ENCODE measurements around the gene NFIL3. TPM values are rescaled to one million over a fixed set of nuclear protein-coding genes. Genes with fewer than 3 reads are reported as not detected.

The NFIL3 gene
- total RNA-seq, 1 donor from 2014 or later: 25.7 TPM

- ATAC-seq: peak; percentile 79 to 92
- no peak for DNase-seq
- peaks cover 10% of the 10 kb centered on the region for H3K4me1 ChIP-seq
- no peak overlapping the region for H3K4me3 ChIP-seq
- H3K27ac ChIP-seq: no peak overlapping the region
- H3K9me3 ChIP-seq: no peaks in the 10 kb centered on the region
- TF ChIP-seq, protein P1, sequence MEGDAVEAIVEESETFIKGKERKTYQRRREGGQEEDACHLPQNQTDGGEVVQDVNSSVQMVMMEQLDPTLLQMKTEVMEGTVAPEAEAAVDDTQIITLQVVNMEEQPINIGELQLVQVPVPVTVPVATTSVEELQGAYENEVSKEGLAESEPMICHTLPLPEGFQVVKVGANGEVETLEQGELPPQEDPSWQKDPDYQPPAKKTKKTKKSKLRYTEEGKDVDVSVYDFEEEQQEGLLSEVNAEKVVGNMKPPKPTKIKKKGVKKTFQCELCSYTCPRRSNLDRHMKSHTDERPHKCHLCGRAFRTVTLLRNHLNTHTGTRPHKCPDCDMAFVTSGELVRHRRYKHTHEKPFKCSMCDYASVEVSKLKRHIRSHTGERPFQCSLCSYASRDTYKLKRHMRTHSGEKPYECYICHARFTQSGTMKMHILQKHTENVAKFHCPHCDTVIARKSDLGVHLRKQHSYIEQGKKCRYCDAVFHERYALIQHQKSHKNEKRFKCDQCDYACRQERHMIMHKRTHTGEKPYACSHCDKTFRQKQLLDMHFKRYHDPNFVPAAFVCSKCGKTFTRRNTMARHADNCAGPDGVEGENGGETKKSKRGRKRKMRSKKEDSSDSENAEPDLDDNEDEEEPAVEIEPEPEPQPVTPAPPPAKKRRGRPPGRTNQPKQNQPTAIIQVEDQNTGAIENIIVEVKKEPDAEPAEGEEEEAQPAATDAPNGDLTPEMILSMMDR (IDR thresholded peaks at IDR 0.05): peak; percentile 54
- no peaks in the 10 kb centered on the region for H3K36me3 ChIP-seq
- no peaks in the 10 kb centered on the region for H3K27me3 ChIP-seq (ENCODE audit: low read depth)
- intact Hi-C loops (cut with DNase I): no loop called here
These were observed 9.5 kb upstream of the NFIL3 start for GRCh38 chr9:91433180-91433579.

GRCh38 chr9:91431485-91431884 is 7.9 kb upstream of the NFIL3 start:
- TF ChIP-seq, protein P1 (IDR thresholded peaks at IDR 0.05): no peak
- no peak overlapping the region for H3K27ac ChIP-seq
- no peaks in the 10 kb centered on the region for H3K36me3 ChIP-seq
- intact Hi-C loops (cut with DNase I): no loop called here
- no peaks in the 10 kb centered on the region for H3K27me3 ChIP-seq (ENCODE audit: low read depth)
- H3K4me1 ChIP-seq: peaks cover 21% of the 10 kb centered on the region
- no peak for DNase-seq
- H3K4me3 ChIP-seq: no peak overlapping the region
- no peaks in the 10 kb centered on the region for H3K9me3 ChIP-seq
- no peak for ATAC-seq

GRCh38 chr9:91429501-91429900 is 5.9 kb upstream of the NFIL3 start:
- peak overlapping the region; percentile 39 for H3K27ac ChIP-seq
- H3K36me3 ChIP-seq: no peaks in the 10 kb centered on the region
- no peaks in the 10 kb centered on the region for H3K9me3 ChIP-seq
- TF ChIP-seq, protein P1 (IDR thresholded peaks at IDR 0.05): no peak
- H3K27me3 ChIP-seq (ENCODE audit: low read depth): no peaks in the 10 kb centered on the region
- intact Hi-C loops (cut with DNase I): loop anchor here (10.0 kb wide), 1 partner anchor 235 kb away; no protein-coding TSS in a partner anchor
- ATAC-seq: no peak
- H3K4me3 ChIP-seq: no peak overlapping the region
- no peak for DNase-seq
- H3K4me1 ChIP-seq: peaks cover 33% of the 10 kb centered on the region

GRCh38 chr9:91428927-91429351 is 5.3 kb upstream of the NFIL3 start:
- ATAC-seq (no peak), DNase-seq (peak; percentile 61)
- intact Hi-C loops (cut with DNase I): loop anchor here (10.0 kb wide), 1 partner anchor 234 kb away; no protein-coding TSS in a partner anchor
- TF ChIP-seq, protein P1 (IDR thresholded peaks at IDR 0.05): no peak
- H3K4me3 ChIP-seq: no peak overlapping the region
- no peaks in the 10 kb centered on the region for H3K36me3 ChIP-seq
- H3K27me3 ChIP-seq (ENCODE audit: low read depth): no peaks in the 10 kb centered on the region
- peaks cover 33% of the 10 kb centered on the region for H3K4me1 ChIP-seq
- no peaks in the 10 kb centered on the region for H3K9me3 ChIP-seq
- H3K27ac ChIP-seq: peak overlapping the region; percentile 39

- peaks cover 33% of the 10 kb centered on the region for H3K4me1 ChIP-seq
- peak overlapping the region; percentile 13 for H3K27ac ChIP-seq
- no peaks in the 10 kb centered on the region for H3K36me3 ChIP-seq
- H3K27me3 ChIP-seq (ENCODE audit: low read depth): no peaks in the 10 kb centered on the region
- DNase-seq: no peak
- TF ChIP-seq, protein P1 (IDR thresholded peaks at IDR 0.05): no peak
- H3K9me3 ChIP-seq: no peaks in the 10 kb centered on the region
- ATAC-seq: no peak
- no peak overlapping the region for H3K4me3 ChIP-seq
- intact Hi-C loops (cut with DNase I): loop anchor here (10.0 kb wide), 1 partner anchor 234 kb away; no protein-coding TSS in a partner anchor
These were observed 4.8 kb upstream of the NFIL3 start for GRCh38 chr9:91428436-91428835.

Measured in lower lobe of right lung (tissue), 2 donors.